Articular chondrocyte of knee joint (primary cell): ENCODE results near the gene RNF227. TPM values are rescaled to one million over a fixed set of nuclear protein-coding genes. Genes with fewer than 3 reads are reported as not detected.

Experiments used
- small RNA-seq: library from RNA; depleted of rRNA; stranded (forward); fragments of <200 nt; gene quantifications from one replicate; pipeline ENCODE3, GENCODE V24; 2012
- total RNA-seq: library from RNA; depleted of rRNA; stranded (reverse); fragments of >200 nt; gene quantifications from 2 replicates; pipeline ENCODE4 v1.2.3, GENCODE V29; 2012

Gene RNF227
- total RNA-seq, result 2.3 and 3.0 TPM in 2 replicates

DNA sequence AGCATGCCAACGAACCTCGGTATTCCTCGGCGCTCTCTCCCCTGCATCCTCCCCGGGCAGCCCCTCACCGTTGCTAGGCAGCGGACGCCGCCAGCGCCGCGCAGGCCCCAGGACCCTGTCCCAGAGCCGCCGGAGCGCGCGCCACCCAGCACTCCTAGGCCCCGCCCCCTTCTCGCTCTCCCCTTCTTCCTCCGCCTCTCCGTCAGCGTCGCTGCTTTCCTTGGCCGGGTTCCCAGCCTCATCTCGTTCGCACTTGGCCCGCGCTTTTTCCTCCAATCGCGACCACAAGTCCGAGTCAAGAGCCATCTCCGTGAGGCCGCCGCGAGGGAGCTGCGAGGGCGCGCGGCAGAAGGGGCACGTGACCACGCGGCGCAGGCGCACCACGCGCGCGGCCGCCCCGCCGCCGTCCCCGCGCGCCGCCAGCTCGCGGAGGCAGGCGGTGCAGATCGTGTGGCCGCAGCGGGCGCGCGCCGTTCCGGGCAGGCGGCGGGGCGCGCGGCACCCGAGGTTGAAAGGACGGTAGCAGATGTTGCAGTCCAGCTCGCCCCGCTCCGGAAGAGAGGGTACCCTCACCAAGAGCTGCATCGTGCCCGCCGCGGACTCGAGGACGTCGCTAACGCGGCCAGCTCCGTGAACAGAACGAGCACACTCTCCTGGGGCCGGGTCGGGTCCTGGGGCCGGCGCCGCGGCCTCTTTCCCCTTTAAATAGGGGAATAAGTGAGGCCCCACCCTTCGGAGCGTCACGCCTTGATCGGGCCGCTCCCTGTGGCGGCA, at the start of gene RNF227:
Gene RNF227, minus strand, starts transcription at position 679 of the 774 bp plus-strand sequence. Its CDS starts 94 bp downstream, at position 585.

DNA sequence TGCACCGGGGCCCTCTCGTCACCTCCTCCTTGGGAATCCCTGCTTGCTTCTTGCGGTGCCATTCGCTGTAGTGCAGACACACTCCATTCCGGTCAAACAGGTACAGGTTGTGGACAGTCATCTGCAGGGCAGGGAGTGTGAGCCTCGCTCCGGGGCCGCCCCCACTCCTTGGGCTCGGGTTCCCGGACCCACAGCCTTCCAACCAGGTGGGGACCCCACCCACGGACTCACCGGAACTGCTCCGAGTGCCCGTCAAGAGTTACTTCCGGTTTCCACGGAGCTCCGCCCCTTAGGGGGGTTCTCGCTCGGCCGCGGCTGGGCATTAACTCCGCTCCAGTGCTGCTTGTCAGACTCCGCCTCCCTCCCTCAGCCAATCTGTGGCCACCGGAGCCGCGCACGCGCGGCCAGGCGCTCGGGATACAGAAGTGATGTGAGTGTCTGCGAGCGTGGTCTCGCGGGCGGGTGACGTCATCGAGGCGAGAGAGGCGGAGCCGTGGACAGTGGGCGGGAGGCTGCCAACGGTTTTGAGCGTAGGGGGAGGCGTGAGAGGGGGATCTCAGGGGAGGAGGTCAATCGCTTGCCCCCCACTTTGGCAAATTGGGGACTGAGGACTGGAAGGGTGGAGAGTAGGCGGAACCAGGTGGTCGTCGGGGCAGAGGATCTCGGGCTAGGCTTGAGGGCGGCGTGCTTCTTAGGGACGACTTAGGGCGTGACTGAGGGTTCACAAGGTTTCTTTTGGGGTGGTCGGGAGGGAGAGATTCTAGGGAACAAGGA, 15.8 kb upstream of the RNF227 start, which contains the start of the genes CNTROB and TRAPPC1:
Gene CNTROB, plus strand, starts transcription at position 498 of the 774 bp plus-strand sequence. CDS start 874 bp downstream, outside the sequence.
Gene TRAPPC1, minus strand, starts transcription at position 238 of the 774 bp plus-strand sequence. Its CDS starts 117 bp downstream, at position 121.

DNA sequence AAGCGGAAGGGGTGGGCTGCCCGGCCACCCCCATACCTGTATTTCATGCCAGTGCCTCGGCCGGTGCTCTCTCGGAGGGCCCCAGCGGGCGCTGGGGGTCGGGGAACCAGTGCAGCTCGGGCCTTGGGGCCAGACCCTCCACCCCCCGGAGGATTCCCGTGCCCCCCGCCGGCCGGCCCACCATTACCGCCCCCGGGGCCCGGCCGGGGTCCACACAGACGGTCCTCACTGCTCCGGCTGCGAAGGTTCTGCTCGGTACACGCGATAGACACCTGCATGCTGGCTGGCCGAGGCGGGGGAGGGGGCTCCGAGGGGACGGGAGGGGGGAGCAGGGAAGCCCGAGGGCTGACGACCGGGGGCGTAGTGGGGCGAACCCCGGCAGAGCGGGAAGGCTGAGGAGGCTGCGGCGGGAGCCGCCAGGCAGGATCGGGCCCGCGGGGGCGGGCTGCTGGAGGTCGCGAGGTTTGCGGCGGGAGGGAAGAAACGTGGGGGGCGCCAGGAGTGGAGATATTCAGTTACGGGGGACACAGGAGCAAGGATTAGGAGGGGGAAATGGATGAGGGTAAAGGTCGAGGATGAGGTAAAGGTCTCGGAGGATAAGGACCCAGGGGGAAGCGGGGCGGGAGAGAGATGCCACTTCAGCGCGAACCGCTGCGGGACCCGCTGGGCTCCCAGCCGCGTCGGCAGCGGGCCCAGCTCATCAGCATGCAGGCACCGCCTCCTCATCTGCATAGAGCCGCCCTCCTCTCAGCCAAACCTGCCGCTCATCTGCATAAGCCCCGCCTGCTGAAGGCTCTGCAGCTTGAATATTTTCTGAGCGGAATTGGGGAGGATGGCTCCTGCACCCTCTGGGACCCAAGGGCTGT, 13.3 kb upstream of the RNF227 start, which contains the start of gene KCNAB3:
Gene KCNAB3, minus strand, starts transcription at position 699 of the 866 bp plus-strand sequence. Its CDS starts 421 bp downstream, at position 278.

DNA sequence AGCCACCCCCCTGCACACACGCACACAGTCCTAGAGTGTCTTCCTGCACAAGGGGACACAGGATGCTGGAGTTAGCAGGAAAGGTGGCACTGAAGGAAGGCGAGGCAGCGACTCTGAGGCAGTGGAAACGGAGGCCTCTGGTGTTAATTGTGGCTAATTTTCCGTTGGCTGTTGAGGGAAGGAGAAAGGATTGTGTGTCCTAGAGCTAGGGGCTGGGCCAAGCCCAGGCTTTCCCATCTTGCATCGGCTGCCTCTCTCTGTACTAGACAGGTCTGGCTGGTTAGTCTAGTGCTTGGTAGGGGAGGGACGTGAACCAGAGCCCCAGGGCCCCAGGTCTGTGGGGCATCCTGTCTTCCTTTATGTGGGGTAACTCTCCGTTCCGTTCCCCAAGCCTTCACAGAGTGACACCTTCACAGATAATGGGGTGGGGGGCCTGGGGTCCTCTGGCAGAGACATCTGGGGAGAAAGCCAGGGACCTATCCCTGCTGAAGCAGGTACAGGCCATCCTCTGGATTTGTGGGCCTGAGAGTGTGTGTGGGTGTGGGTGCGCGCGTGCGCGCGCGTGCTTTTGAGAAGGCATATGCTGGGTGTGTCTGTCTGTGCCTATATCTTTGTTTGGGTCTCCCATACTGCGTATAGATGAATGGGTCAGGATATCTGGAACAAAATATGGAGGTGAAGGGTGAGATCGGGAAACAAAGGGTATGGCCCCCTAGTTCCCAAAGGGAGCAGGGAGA, 27.7 kb downstream of the RNF227 start, which contains the start of gene CHD3:
Gene CHD3, plus strand, starts transcription at position 606 of the 737 bp plus-strand sequence. CDS start 212 bp downstream, outside the sequence.

Small RNAs within 50 kb of the gene (small RNA-seq; reads per million reads assigned to genes)
- 0.46 reads per million, percentile 9 among the genes with 10 or more reads in this experiment for gene SCARNA21

Other genes with a start within 250 kb of the RNF227 start
- 40.6 and 40.8 TPM in 2 replicates for gene TP53, start 228.8 kb downstream of the RNF227 start, total RNA-seq
- gene WRAP53, start 227.8 kb downstream of the RNF227 start, total RNA-seq, result 4.1 and 4.4 TPM in 2 replicates
- 0.54 and 0.91 TPM in 2 replicates for gene EFNB3, start 211.1 kb downstream of the RNF227 start, total RNA-seq
- gene DNAH2, start 198.5 kb downstream of the RNF227 start, total RNA-seq, result 0.11 and 0.13 TPM in 2 replicates
- gene KDM6B, start 82.1 kb downstream of the RNF227 start, total RNA-seq, result 3.1 and 5.7 TPM in 2 replicates
- gene TMEM88, start 61.2 kb downstream of the RNF227 start, total RNA-seq, result 0.39 and 1.2 TPM in 2 replicates
- 32.9 and 34.7 TPM in 2 replicates for gene NAA38, start 58.7 kb downstream of the RNF227 start, total RNA-seq
- gene CYB5D1, start 58.3 kb downstream of the RNF227 start, total RNA-seq, result 10.2 and 13.1 TPM in 2 replicates
- 80.5 and 94.1 TPM in 2 replicates for gene CHD3, start 27.5 kb downstream of the RNF227 start, total RNA-seq
- 0.22 and 0.52 TPM in 2 replicates for gene KCNAB3, start 13.6 kb upstream of the RNF227 start, total RNA-seq
- gene TRAPPC1, start 15.7 kb upstream of the RNF227 start, total RNA-seq, result 39.6 and 43.9 TPM in 2 replicates
- gene CNTROB, start 15.9 kb upstream of the RNF227 start, total RNA-seq, result 23.1 and 24.4 TPM in 2 replicates
- not detected in 2 replicates for gene GUCY2D, start 86.3 kb upstream of the RNF227 start, total RNA-seq
- under 0.01 and 0.32 TPM in 2 replicates for gene ALOX15B, start 122.8 kb upstream of the RNF227 start, total RNA-seq
- not detected in 2 replicates for gene ALOX12B, start 171.4 kb upstream of the RNF227 start, total RNA-seq
- gene ALOXE3, start 202.2 kb upstream of the RNF227 start, total RNA-seq, result not detected in 2 replicates
- not detected in 2 replicates for gene HES7, start 207.8 kb upstream of the RNF227 start, total RNA-seq
- gene PER1, start 236.1 kb upstream of the RNF227 start, total RNA-seq, result 12.3 and 16.6 TPM in 2 replicates
- gene VAMP2, start 246.7 kb upstream of the RNF227 start, total RNA-seq, result 4.1 and 5.1 TPM in 2 replicates